ENCODE results near the gene TGM1.

The TGM1 gene

GRCh38 chr14:24262821-24263733 lies at the start of gene TGM1:
Gene TGM1 (minus strand): TSS chr14:24263177. CDS start chr14:24262352, 825 bp downstream.
- no peak for DNase-seq (ENCODE audit: low read depth)

- DNase-seq (ENCODE audit: low read depth): no peak
These were observed 49.0 kb upstream of the TGM1 start for GRCh38 chr14:24311837-24312615.

GRCh38 chr14:24310646-24311604 lies 47.9 kb upstream of the TGM1 start, which contains the start of gene LTB4R:
Gene LTB4R (plus strand): TSS chr14:24311502. CDS start chr14:24315652, 4,150 bp downstream.
- DNase-seq (ENCODE audit: low read depth): no peak

- DNase-seq (ENCODE audit: low read depth): no peak
These were observed 47.3 kb upstream of the TGM1 start for GRCh38 chr14:24310265-24310645.

- DNase-seq (ENCODE audit: low read depth): no peak
These were observed 46.7 kb upstream of the TGM1 start, which contains the start of gene LTB4R2 for GRCh38 chr14:24309538-24310264. Gene LTB4R2 (plus strand): TSS chr14:24310140. CDS start chr14:24310665, 525 bp downstream.

GRCh38 chr14:24308342-24309124 lies 45.6 kb upstream of the TGM1 start:
- DNase-seq (ENCODE audit: low read depth): no peak

GRCh38 chr14:24307575-24308341 lies 44.8 kb upstream of the TGM1 start, which contains the start of gene CIDEB:
Gene CIDEB (minus strand): TSS chr14:24307977. CDS start chr14:24307858, 119 bp downstream.
- no peak for DNase-seq (ENCODE audit: low read depth)

- DNase-seq (ENCODE audit: low read depth): no peak
These were observed 44.2 kb upstream of the TGM1 start for GRCh38 chr14:24307156-24307574.

GRCh38 chr14:24304019-24304387 lies 41.0 kb upstream of the TGM1 start:
- no peak for DNase-seq (ENCODE audit: low read depth)

- no peak for DNase-seq (ENCODE audit: low read depth)
These were observed 37.5 kb upstream of the TGM1 start for GRCh38 chr14:24300326-24300980.

- DNase-seq (ENCODE audit: low read depth): peak; percentile 60
These were observed 36.5 kb upstream of the TGM1 start, which contains the start of the genes DHRS1 and NOP9 for GRCh38 chr14:24299255-24300191. Gene DHRS1 (minus strand): TSS chr14:24299780. CDS start chr14:24299106, 674 bp downstream. Gene NOP9 (plus strand): TSS chr14:24299850. CDS start chr14:24299955, 105 bp downstream.

- no peak for DNase-seq (ENCODE audit: low read depth)
These were observed 35.9 kb upstream of the TGM1 start for GRCh38 chr14:24298892-24299254.

- DNase-seq (ENCODE audit: low read depth): no peak
These were observed 34.4 kb upstream of the TGM1 start for GRCh38 chr14:24297190-24297964.

GRCh38 chr14:24296341-24297157 lies 33.6 kb upstream of the TGM1 start:
- DNase-seq (ENCODE audit: low read depth): no peak

- no peak for DNase-seq (ENCODE audit: low read depth)
These were observed 30.5 kb upstream of the TGM1 start for GRCh38 chr14:24293525-24293924.

Measured in CMK (cell line).